ENCODE data around the gene MAGI1.

- no peak for TF ChIP-seq POLR2AphosphoS5 (IDR thresholded peaks at IDR 0.05)
- no peak for TF ChIP-seq CTCF (IDR thresholded peaks at IDR 0.05 in 8 of 11, conservative IDR thresholded peaks at IDR 0.05 in 3 of 11)
- TF ChIP-seq POLR2A (IDR thresholded peaks at IDR 0.05): no peak
Measured at GRCh38 chr3:65961733-65962132, 77.0 kb downstream of the MAGI1 start.
